GM13977 (cell line): Measurements from ENCODE around the gene ADAMTSL5.
"Not testable (repeated sequence)": the region's sequence is repeated elsewhere in the genome, so short reads cannot be mapped to it uniquely, and the experiment has no call there.

Experiments used
- DNase-seq: peaks from one replicate; pipeline ENCODE4 v3.0.0; 2012; ENCODE audit warnings: low spot score
- in situ Hi-C: fragments of 300-500 bp; cut with MboI; formaldehyde crosslinking; loops from one replicate; pipeline ENCODE4 v1.12.0; 2022; ENCODE audit warnings: low sequenced_read_pairs, low pct_unique_long_range_greater_than_20kb, mixed read lengths, inconsistent platforms; ENCODE audit not compliant: unreplicated experiment
- TF ChIP-seq, protein P1 (sequence below): IDR thresholded peaks from 2 replicates; pipeline ENCODE4 v1.5.1; 2012; ENCODE audit warnings: mild to moderate bottlenecking, control low read depth; ENCODE audit not compliant: insufficient read depth; ENCODE audit errors: extremely low read depth, missing control alignments

Gene ADAMTSL5

DNA sequence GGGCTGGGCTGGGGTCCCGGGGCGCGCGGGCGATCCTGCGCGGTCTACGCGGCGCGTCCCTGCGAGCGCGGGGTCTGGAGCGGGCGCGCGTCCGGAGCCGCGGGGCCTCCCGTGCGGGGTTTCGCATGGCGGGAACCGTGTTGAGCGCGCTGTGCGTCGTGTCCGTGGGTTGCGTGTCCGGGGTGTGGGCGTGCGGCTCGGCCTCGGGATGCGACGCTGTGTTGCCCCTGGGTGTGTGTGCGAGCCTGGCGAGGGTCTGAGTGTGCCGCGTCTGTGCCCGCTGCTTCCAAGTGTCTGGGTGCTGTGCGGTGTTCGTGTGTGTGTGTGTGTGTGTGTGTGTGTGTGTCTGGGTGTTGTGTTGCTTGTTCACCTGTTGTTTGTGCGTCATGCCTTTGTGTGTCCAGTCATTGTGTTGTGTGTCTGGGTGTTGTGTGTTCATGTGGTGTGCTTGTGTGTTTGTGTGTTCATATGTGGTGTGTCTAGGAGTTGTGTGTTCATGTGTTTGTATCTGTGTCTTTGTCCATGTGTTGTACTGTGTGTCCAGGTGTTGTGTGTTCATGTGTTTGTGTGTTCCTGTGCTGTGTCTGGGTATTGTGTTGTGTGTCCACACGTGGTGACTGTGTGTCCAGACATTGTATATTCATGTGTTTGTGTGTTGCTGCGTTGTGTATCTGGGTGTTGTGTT is 11.6 kb upstream of the ADAMTSL5 start:
- no peak for DNase-seq
- TF ChIP-seq, protein P1, sequence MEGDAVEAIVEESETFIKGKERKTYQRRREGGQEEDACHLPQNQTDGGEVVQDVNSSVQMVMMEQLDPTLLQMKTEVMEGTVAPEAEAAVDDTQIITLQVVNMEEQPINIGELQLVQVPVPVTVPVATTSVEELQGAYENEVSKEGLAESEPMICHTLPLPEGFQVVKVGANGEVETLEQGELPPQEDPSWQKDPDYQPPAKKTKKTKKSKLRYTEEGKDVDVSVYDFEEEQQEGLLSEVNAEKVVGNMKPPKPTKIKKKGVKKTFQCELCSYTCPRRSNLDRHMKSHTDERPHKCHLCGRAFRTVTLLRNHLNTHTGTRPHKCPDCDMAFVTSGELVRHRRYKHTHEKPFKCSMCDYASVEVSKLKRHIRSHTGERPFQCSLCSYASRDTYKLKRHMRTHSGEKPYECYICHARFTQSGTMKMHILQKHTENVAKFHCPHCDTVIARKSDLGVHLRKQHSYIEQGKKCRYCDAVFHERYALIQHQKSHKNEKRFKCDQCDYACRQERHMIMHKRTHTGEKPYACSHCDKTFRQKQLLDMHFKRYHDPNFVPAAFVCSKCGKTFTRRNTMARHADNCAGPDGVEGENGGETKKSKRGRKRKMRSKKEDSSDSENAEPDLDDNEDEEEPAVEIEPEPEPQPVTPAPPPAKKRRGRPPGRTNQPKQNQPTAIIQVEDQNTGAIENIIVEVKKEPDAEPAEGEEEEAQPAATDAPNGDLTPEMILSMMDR, result no peak
- in situ Hi-C loops, result no loop called here

DNA sequence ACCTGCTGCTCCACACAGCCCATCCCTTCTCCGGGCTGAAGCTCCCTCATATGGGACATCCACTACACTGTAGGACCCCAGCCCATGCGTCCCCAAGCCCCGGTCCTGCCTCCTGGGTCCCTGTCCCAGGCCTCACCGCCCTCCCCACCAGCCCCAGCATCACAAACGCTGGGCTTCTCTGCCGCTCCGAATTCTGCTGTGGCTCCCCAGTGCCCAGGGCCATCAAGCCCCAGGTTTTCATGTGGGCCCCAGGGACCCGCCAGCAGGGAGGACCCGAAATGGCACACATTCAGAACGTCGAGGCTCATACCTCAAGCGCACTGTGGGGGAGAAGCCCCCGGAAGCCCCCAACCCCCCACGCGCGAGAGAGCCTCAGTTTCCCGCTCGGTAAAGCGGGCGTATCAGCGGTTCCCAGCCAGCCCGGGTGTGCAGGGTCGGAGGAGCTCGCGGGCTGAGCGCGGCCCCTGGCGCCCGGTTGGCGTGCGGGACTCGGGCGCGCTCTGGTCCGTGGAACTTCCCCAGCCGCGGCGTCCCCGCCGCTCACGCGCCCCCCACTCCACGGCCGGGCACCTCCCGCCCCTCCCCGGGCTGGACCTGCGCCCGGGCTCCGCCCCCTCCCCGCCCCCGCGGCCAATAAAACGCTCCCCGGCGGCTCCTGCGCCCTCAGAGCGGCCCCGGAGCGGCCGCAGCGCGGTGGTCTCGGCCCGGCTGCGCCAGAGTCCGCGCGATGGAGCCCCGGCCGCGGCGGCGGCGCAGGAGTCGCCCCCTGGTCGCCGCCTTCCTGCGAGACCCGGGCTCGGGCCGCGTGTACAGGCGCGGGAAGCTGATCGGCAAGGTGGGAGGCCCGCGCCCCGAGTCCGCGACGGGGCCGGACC is 10.8 kb upstream of the ADAMTSL5 start, which contains the start of gene PLK5:
Gene PLK5 (plus strand): TSS at position 666 of the 875 bp plus-strand sequence. CDS start 2,920 bp downstream, outside the sequence.
- no peak for DNase-seq
- in situ Hi-C loops, result no loop called here
- TF ChIP-seq, protein P1, result no peak

DNA sequence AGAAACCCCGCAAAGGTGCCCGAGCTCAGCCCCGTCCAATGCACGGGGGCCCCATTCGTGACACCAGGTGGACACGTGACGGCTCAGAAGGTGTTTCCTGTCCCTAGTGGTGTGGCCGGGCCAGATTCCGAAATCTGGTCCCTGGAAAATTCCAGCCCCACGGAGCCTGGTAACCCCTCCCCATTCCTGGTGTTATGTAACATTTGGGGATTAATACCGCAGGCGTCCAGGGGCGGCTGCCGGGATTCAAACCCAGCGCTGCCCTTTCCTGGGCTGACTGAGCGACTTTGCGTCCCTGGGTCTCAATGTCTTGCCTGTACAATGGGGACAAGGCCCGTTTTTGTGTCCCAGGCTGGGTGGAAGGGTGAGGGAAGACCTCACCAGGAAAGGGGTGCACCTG is 10.0 kb upstream of the ADAMTSL5 start:
- in situ Hi-C loops, result no loop called here
- no peak for DNase-seq
- TF ChIP-seq, protein P1, result no peak

DNA sequence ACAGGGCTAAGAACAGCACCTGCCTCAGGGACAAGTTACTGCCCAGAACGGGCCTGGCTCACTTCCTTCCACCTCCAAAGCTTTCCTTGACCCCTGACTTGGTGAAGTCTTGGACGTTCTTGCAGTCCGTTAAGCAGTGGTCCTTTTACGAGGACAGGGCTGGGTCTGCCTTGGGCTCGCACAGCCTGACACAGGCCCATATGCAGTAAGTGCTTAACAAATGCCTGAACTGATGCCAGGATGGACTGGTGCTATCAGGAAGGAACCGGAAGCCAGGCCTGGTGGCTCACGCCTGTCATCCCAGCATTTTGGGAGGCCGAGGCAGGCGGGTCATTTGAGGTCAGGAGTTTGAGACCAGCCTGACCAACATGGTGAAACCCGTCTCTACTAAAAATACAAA is 9.2 kb upstream of the ADAMTSL5 start:
- TF ChIP-seq, protein P1, result no peak
- no peak for DNase-seq
- in situ Hi-C loops, result no loop called here

DNA sequence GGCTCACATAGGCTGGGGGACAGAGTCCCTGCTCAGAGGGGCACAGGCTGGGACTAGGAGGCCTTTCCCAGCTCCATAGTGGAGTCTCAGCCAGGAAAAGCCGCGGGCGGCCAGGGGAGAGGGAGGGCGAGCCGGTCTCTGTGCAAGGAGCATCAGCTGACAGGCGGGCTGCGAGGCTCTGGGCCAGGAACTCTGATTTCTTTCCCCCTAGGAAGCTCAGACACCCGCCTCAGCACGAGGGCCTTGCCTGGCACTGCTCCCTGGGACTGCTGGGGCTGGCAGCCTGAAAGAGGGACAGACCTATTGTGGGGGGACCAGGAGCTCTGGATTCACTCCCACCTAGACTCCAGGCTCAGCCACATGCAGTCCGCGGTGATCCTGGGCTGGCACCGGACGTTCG is 8.8 kb upstream of the ADAMTSL5 start:
- DNase-seq, result no peak
- TF ChIP-seq, protein P1, result no peak
- in situ Hi-C loops, result no loop called here

DNA sequence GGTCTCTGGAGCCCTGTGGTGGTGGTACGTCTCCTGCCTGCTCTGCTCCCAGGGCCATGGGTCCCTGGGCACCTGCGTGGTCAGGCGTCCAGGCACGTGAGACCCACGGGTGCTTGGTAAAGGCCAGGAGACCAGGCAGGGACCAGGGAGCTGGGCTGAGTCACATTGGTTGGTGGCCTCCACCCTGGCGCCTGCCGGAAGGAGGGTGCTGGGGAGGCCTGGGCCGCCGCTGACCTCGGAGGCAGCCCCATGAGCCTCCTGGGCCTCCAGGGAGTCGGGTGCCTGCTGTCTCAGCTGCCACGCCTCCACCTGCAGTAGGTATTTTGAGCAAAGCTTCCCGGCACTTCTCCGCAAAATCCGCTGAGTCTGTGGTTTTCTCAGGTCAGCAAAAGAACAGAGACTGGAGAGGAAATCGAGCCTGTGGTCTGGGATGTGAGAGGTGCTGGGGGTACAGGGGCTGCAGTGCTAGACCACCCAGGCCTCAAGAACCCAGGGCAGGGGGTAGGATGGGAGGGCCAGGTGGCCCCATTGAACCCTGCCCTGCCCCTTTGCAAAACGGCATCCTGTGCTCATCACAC is 7.5 kb upstream of the ADAMTSL5 start:
- DNase-seq, result no peak
- TF ChIP-seq, protein P1, result no peak
- in situ Hi-C loops, result no loop called here

DNA sequence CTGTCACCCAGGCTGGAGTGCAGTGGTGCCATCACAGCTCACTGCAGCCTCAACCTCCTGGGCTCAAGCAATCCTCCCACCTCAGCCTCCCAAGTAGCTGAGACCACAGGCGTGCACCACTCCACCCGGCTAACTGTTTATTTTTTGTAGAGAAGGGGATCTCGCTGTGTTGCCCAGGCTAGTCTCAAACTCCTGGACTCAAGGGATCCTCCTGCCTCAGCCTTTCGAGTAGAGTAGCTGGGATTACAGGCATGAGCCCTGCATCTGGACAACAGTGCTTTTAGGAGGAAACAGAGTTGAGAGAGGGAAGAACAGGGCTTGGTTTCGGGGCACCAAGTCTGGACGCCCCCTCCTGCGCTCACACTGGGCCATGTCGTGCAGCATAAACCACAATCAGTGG is 7.0 kb upstream of the ADAMTSL5 start:
- in situ Hi-C loops, result not testable (repeated sequence)

More for the DNA sequence above, 7.0 kb upstream of the ADAMTSL5 start:
- not testable (repeated sequence) for DNase-seq
